Stimulated activated effector memory CD8-positive, alpha-beta T cell treated with anti-CD3 and anti-CD28 coated beads, Interleukin-12 subunit alpha, Interleukin-12 subunit beta, amount 100 ng/mL, for 72 hours (primary cell): ENCODE data around the gene HBA2.
"Not testable (repeated sequence)": the region's sequence is repeated elsewhere in the genome, so short reads cannot be mapped to it uniquely, and the experiment has no call there.

Experiments used
- ATAC-seq: fragments of 150-1000 bp; cut with Tn5 transposase; 2 replicates; pipeline ENCODE4 v1.10.0; 2021
- DNase-seq, 2 donors: peaks; one replicate each; pipeline ENCODE4 v3.0.0; 2021 to 2022; ENCODE audit warnings: low spot score in 2 of 2
- H3K27ac Mint-ChIP-seq: one replicate; pipeline ENCODE4 v1.8.0; 2022; ENCODE audit warnings: mild to moderate bottlenecking, mixed read lengths
- H3K36me3 Mint-ChIP-seq: one replicate; pipeline ENCODE4 v1.8.0; 2022; ENCODE audit warnings: mild to moderate bottlenecking, mixed read lengths
- H3K4me1 Mint-ChIP-seq: one replicate; pipeline ENCODE4 v1.8.0; 2022; ENCODE audit warnings: mixed read lengths
- H3K4me3 Mint-ChIP-seq: one replicate; pipeline ENCODE4 v1.8.0; 2022; ENCODE audit warnings: mild to moderate bottlenecking, mixed read lengths
- H3K9me3 Mint-ChIP-seq: one replicate; pipeline ENCODE4 v1.8.0; 2022; ENCODE audit warnings: mixed read lengths

Gene HBA2

GRCh38 chr16:172374-172941, at the start of gene HBA2:
Gene HBA2, plus strand, starts transcription at chr16:172876. Its CDS starts 37 bp downstream, at chr16:172913.
- H3K27ac Mint-ChIP-seq, DNase-seq, H3K9me3 Mint-ChIP-seq, H3K36me3 Mint-ChIP-seq, H3K4me3 Mint-ChIP-seq: not testable (repeated sequence)
- H3K4me1 Mint-ChIP-seq, result peaks cover 10% of the 10 kb centered on the region
- peak; percentile 42 for ATAC-seq

DNA sequence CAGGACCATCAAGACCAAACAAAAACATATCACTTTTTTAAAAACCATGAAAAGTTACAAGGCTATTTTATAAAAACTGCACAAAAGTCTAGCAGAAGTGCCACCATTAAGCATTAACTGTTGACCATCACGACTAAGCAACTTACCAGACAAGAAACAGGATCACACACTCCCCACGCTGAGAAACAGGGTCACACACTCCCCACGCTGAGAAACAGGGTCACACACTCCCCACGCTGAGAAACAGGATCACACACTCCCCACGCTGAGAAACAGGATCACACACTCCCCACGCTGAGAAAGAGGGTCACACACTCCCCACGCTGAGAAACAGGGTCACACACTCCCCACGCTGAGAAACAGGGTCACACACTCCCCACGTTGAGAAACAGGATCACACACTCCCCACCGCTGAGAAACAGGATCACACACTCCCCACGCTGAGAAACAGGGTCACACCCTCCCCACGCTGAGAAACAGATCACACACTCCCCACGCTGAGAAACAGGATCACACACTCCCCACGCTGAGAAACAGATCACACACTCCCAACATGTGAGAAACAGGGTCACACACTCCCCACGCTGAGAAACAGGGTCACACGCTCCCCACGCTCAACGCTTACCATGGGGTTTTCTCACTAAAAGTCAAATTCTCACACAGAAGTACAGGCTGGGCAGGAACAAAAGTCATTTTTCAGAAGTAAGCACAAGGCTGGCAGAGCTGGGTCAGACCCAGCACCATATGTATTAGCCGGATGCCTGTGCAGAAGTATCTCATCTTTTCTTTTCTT, 48.9 kb upstream of the HBA2 start:
- ATAC-seq, H3K4me3 Mint-ChIP-seq, H3K9me3 Mint-ChIP-seq, DNase-seq: not testable (repeated sequence)
- Mint-ChIP-seq H3K27ac (peak overlapping the region; percentile 82), H3K4me1 (peaks cover 32% of the 10 kb centered on the region), H3K36me3 (peaks cover 18% of the 10 kb centered on the region)

DNA sequence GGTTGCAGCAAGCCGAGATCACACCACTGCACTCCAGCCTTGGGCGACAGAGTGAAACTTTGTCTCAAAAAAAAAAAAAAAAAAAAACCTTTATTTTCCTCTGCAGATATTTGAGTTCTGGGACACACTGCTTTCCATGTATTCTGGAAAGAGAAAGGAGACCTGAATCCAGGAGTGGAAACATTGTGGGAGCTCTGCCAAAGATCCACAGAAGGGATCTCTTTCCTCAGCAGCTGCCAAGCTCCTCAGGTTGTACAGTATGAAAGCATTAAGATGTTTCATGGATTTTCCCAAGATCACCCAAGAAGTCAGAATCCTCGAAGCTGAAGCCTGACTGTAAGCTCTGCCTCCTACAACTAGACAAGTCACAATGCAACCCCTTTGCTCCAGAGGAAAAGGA, 47.7 kb upstream of the HBA2 start:
- Mint-ChIP-seq H3K4me3 (no peak overlapping the region), H3K4me1 (peaks cover 44% of the 10 kb centered on the region), H3K27ac (peak overlapping the region; percentile 37), H3K9me3 (no peaks in the 10 kb centered on the region), H3K36me3 (peaks cover 18% of the 10 kb centered on the region)
- DNase-seq (no peak), ATAC-seq (no peak)

- peak; percentile 16 for ATAC-seq
- Mint-ChIP-seq H3K9me3 (no peaks in the 10 kb centered on the region), H3K4me3 (no peak overlapping the region), H3K4me1 (peaks cover 53% of the 10 kb centered on the region), H3K27ac (peak overlapping the region; percentile 5), H3K36me3 (peaks cover 11% of the 10 kb centered on the region)
- DNase-seq, result no peak
Observed at GRCh38 chr16:129075-129474, 43.6 kb upstream of the HBA2 start.

GRCh38 chr16:130533-131173, 42.0 kb upstream of the HBA2 start:
- Mint-ChIP-seq H3K4me1 (peaks cover 47% of the 10 kb centered on the region), H3K27ac (peak overlapping the region; percentile 5), H3K9me3 (no peaks in the 10 kb centered on the region), H3K36me3 (peaks cover 13% of the 10 kb centered on the region), H3K4me3 (no peak overlapping the region)
- DNase-seq (no peak), ATAC-seq (no peak)

DNA sequence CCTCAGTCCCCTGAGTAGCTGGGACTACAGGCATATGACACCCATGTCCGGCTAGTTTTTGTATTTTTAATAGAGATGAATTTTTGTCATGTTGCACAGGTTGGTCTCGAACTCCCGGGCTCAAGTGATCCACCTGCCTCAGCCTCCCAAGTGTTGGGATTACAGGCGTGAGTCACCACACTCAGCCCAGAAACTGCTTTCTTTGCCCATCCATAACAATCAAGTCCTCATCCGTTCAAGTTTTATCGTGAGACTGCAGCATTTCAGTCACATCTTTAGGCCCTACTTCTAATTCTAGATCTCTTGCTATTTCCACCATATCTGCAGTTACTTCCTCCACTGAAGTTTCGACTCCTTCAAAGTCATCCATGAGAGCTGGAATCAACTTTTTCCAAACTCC, 40.6 kb upstream of the HBA2 start:
- Mint-ChIP-seq H3K36me3 (peaks cover 22% of the 10 kb centered on the region), H3K4me3 (no peak overlapping the region), H3K4me1 (peaks cover 50% of the 10 kb centered on the region), H3K27ac (no peak overlapping the region), H3K9me3 (no peaks in the 10 kb centered on the region)
- DNase-seq (no peak), ATAC-seq (no peak)

GRCh38 chr16:133716-134115, 39.0 kb upstream of the HBA2 start:
- H3K27ac Mint-ChIP-seq, result peak overlapping the region; percentile 2
- ATAC-seq (no peak), DNase-seq (no peak)
- H3K4me3 Mint-ChIP-seq, result no peak overlapping the region
- H3K9me3 Mint-ChIP-seq, result no peaks in the 10 kb centered on the region
- peaks cover 32% of the 10 kb centered on the region for H3K36me3 Mint-ChIP-seq
- peaks cover 51% of the 10 kb centered on the region for H3K4me1 Mint-ChIP-seq

DNA sequence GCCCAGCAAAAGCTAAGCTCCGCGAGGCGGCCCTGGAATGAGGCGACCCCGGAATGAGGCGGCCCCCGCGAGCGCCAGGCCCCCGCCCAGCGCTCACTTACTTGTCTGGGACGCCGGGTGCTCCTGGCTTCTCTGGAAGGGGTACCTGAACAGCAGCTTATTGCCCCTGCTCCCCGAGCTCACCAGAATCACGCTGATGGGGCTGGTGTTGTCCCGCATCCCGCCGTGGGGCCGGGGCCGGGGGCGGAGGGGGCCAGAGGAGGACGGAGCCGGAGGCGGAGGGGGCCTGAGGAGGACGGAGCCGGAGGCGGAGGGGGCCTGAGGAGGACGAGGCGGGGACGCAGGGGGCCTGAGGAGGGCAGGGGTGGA, 34.6 kb upstream of the HBA2 start:
- Mint-ChIP-seq H3K4me3 (peak overlapping the region; percentile 88), H3K36me3 (peaks cover 35% of the 10 kb centered on the region), H3K27ac (peak overlapping the region; percentile 94), H3K4me1 (peaks cover 27% of the 10 kb centered on the region), H3K9me3 (no peaks in the 10 kb centered on the region)
- DNase-seq (peak; percentile 26 to 72), ATAC-seq (peak; percentile 48)

GRCh38 chr16:140175-140857, 32.4 kb upstream of the HBA2 start:
- Mint-ChIP-seq H3K4me1 (peaks cover 12% of the 10 kb centered on the region), H3K9me3 (no peaks in the 10 kb centered on the region), H3K36me3 (peaks cover 26% of the 10 kb centered on the region), H3K27ac (no peak overlapping the region), H3K4me3 (peak overlapping the region; percentile 88)
- ATAC-seq (no peak), DNase-seq (no peak)

- H3K9me3 Mint-ChIP-seq, result no peaks in the 10 kb centered on the region
- H3K36me3 Mint-ChIP-seq, result peaks cover 13% of the 10 kb centered on the region
- no peak overlapping the region for H3K27ac Mint-ChIP-seq
- H3K4me3 Mint-ChIP-seq, result no peak overlapping the region
- ATAC-seq (no peak), DNase-seq (no peak)
- H3K4me1 Mint-ChIP-seq, result peaks cover 6% of the 10 kb centered on the region
Observed at GRCh38 chr16:142405-142967, 30.2 kb upstream of the HBA2 start.

- H3K27ac Mint-ChIP-seq, result no peak overlapping the region
- peaks cover 10% of the 10 kb centered on the region for H3K36me3 Mint-ChIP-seq
- H3K9me3 Mint-ChIP-seq, result no peaks in the 10 kb centered on the region
- no peak overlapping the region for H3K4me3 Mint-ChIP-seq
- ATAC-seq (no peak), DNase-seq (no peak)
- H3K4me1 Mint-ChIP-seq, result peaks cover 6% of the 10 kb centered on the region
Observed at GRCh38 chr16:143047-143446, 29.6 kb upstream of the HBA2 start.

- H3K27ac Mint-ChIP-seq, result no peak overlapping the region
- no peak overlapping the region for H3K4me3 Mint-ChIP-seq
- H3K36me3 Mint-ChIP-seq, result peaks cover 6% of the 10 kb centered on the region
- no peak for ATAC-seq
- H3K4me1 Mint-ChIP-seq, result peaks cover 6% of the 10 kb centered on the region
- DNase-seq, result no peak
- no peaks in the 10 kb centered on the region for H3K9me3 Mint-ChIP-seq
Observed at GRCh38 chr16:143456-143855, 29.2 kb upstream of the HBA2 start.

DNA sequence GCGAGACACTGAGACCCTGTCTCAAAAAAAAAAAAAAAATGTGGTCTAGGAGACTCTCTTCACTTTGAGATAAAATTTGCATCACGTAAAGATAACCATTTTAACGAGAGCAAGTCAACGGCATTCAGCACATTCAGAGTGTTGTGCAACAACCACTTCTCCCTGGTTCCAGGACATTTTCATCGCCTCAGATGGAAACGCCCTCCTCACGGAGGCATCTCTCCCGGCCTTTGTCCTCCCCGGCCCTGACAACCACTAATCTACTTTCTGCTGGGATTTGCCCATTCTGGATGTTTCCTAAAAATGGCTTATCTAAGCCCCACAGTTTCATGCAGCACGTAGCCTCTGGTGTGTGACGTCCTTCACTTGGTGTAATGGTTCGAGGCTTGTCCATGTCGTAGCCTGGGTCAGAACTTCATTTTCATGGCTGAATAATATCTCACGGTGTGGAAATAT, 27.9 kb upstream of the HBA2 start:
- H3K4me1 Mint-ChIP-seq, result no peaks in the 10 kb centered on the region
- no peak overlapping the region for H3K4me3 Mint-ChIP-seq
- no peak overlapping the region for H3K27ac Mint-ChIP-seq
- no peaks in the 10 kb centered on the region for H3K9me3 Mint-ChIP-seq
- no peak for ATAC-seq
- DNase-seq, result no peak
- no peaks in the 10 kb centered on the region for H3K36me3 Mint-ChIP-seq

- ATAC-seq (no peak), DNase-seq (no peak)
- H3K4me3 Mint-ChIP-seq, result no peak overlapping the region
- no peak overlapping the region for H3K27ac Mint-ChIP-seq
- H3K36me3 Mint-ChIP-seq, result no peaks in the 10 kb centered on the region
- H3K4me1 Mint-ChIP-seq, result no peaks in the 10 kb centered on the region
- H3K9me3 Mint-ChIP-seq, result no peaks in the 10 kb centered on the region
Observed at GRCh38 chr16:146646-147045, 26.0 kb upstream of the HBA2 start.

DNA sequence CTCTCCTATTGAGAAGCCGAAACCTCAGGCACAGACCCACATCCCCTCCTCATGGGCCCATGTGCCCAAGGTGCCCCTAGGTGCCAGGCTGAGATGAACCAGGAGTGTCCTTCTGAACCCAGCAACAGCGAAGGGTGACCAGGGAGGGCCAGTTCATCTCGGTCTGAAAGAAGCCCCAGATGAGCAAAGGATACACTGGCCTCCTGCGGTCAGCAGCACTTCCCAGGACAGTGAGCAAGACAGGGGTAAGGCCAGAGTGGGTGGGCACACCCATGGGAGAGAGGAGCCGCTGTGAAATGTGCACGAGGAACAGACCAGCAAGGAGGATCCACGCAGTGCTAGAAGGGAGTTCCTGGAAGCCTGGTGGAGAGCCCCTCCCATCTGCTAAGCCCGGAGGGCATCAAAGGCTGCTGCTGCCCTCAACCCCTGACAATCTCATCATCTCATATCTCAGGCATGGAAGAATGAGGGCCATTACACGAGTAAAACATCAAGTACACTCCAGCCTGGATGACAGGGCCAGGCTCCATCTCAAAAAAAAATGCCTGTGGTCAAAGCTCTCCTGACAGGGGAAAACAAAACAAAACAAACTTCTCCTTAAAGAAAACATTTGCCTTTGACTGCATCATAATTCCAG, 23.5 kb upstream of the HBA2 start:
- DNase-seq (no peak), ATAC-seq (no peak)
- Mint-ChIP-seq H3K36me3 (no peaks in the 10 kb centered on the region), H3K9me3 (no peaks in the 10 kb centered on the region), H3K27ac (no peak overlapping the region), H3K4me1 (no peaks in the 10 kb centered on the region), H3K4me3 (no peak overlapping the region)
